Upper lobe of left lung (tissue), 6 donors: ENCODE measurements around the gene TERT. TPM values are rescaled to one million over a fixed set of nuclear protein-coding genes. Genes with fewer than 3 reads are reported as not detected.

Source experiments
- ATAC-seq, 2 donors: fragments of 200-7000 bp; cut with Tn5 transposase; one replicate each; pipeline ENCODE4 v1.9.1; 2022; ENCODE audit warnings: mild to moderate bottlenecking in 2 of 2, moderate library complexity in 2 of 2; ENCODE audit not compliant: low FRiP score in 2 of 2
- DNase-seq, 2 donors: peaks; one replicate each; pipeline ENCODE4 v3.0.0-alpha.2; 2019 to 2020
- H3K27ac ChIP-seq, 4 donors: fragments of 200-600 bp; sonication (generic); one replicate each; pipeline ENCODE4 v1.5.1; 2016 to 2019
- H3K27me3 ChIP-seq, 4 donors: fragments of 200-600 bp; sonication (generic); one replicate each; pipeline ENCODE4 v1.5.1; 2017 to 2019
- H3K36me3 ChIP-seq, 4 donors: fragments of 200-600 bp; sonication (generic); one replicate each; pipeline ENCODE4 v1.5.1; 2016 to 2019
- H3K4me1 ChIP-seq, 4 donors: fragments of 200-600 bp; sonication (generic); one replicate each; pipeline ENCODE4 v1.5.1; 2018 to 2019
- H3K4me3 ChIP-seq, 4 donors: fragments of 200-600 bp; sonication (generic); one replicate each; pipeline ENCODE4 v1.5.1; 2017 to 2019; ENCODE audit warnings: mild to moderate bottlenecking in 2 of 4, moderate library complexity in 1 of 4
- H3K9me3 ChIP-seq, 4 donors: fragments of 200-600 bp; sonication (generic); one replicate each; pipeline ENCODE4 v1.5.1; 2018 to 2019
- EP300 ChIP-seq, 4 donors: sonication (generic); formaldehyde crosslinking; IDR thresholded peaks; one replicate each; pipeline ENCODE4 v1.5.1; 2017; ENCODE audit warnings: antibody characterized with exemption in 4 of 4, control low read depth in 2 of 4
- POLR2A ChIP-seq, 4 donors: fragments of 450-650 bp; IDR thresholded peaks; one replicate each; pipeline ENCODE4 v1.5.1; 2016 to 2017; ENCODE audit warnings: antibody characterized with exemption in 4 of 4, mild to moderate bottlenecking in 2 of 4
- POLR2AphosphoS5 ChIP-seq, 2 donors: sonication (generic); formaldehyde crosslinking; IDR thresholded peaks; one replicate each; pipeline ENCODE4 v1.5.1; 2017; ENCODE audit warnings: antibody characterized with exemption in 2 of 2
- WGBS, 2 donors: methylation state at CpG; one replicate each; pipeline ENCODE4 v1.1.5; 2017 to 2018; 5-methylcytosine and 5-hydroxymethylcytosine counted together
- total RNA-seq, 6 donors: library from RNA; depleted of rRNA in 4 of 6; stranded (reverse); fragments of >200 nt in 4 of 6; gene quantifications; one replicate each; pipeline versions ENCODE4 v1.1.0 to v1.2.1, GENCODE V29; 2016 to 2021
- TF ChIP-seq, protein P1 (sequence below), 6 experiments: fragments of 450-650 bp in 4 of 6; fragments of 200-600 bp in 2 of 6; sonication (generic) in 2 of 6; IDR thresholded peaks; one replicate each; pipeline ENCODE4 v1.5.1; 2016 to 2019; ENCODE audit warnings: antibody characterized with exemption in 6 of 6
- donor health status: DM: no; HTN: no; CAD: no; lungs with moderate emphysema.
- donor health status: DM: no; HTN: yes; CAD: no; lungs with severe emphysema.

Gene TERT
- total RNA-seq, 6 donors from 2014 or later: 0.06 to 0.07 TPM; not detected in 4

DNA sequence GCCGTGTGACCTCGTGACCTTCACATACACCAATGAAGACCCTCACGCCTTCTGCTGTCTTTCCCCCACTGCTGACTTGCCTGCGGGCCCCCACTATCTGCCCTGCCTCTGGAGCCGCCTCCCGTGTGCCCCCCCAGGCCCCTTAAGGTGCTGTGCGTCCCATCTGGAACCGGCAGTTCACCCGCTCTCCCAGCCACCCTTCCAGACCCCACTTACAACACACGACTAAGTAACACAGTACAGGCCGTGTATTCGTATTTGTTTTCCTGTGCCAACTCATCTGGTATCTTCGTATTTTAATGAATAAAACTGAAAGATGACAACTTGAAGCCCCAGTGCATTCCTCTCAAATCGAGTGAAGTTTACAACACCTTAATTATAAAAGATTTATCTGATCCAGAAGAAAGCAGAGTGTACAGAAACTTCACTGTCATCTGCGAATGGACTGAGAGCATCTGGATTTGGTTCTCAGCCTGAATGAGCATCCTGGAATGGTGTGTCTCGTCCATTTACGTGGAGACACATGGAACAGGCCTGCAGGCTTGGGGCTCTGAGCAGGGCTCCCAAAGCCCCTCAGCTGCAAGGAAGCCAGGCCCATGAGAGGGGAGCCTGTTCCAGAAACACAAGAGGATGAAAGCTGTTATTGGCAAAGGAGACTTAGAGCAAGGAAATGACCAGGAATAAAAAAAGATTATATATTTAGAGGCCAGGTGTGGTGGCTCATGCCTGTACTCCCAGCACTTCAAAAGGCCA is 21.9 kb upstream of the TERT start:
- TF ChIP-seq EP300 (IDR thresholded peaks at IDR 0.05) (no peak), POLR2AphosphoS5 (IDR thresholded peaks at IDR 0.05) (no peak), POLR2A (IDR thresholded peaks at IDR 0.05) (no peak)
- TF ChIP-seq, protein P1, sequence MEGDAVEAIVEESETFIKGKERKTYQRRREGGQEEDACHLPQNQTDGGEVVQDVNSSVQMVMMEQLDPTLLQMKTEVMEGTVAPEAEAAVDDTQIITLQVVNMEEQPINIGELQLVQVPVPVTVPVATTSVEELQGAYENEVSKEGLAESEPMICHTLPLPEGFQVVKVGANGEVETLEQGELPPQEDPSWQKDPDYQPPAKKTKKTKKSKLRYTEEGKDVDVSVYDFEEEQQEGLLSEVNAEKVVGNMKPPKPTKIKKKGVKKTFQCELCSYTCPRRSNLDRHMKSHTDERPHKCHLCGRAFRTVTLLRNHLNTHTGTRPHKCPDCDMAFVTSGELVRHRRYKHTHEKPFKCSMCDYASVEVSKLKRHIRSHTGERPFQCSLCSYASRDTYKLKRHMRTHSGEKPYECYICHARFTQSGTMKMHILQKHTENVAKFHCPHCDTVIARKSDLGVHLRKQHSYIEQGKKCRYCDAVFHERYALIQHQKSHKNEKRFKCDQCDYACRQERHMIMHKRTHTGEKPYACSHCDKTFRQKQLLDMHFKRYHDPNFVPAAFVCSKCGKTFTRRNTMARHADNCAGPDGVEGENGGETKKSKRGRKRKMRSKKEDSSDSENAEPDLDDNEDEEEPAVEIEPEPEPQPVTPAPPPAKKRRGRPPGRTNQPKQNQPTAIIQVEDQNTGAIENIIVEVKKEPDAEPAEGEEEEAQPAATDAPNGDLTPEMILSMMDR (IDR thresholded peaks at IDR 0.05): no peak
- Histone ChIP-seq H3K9me3 (no peaks in the 10 kb centered on the region), H3K27ac (peak overlapping the region; percentile 53 to 81 (median 73)), H3K4me1 (peaks cover 5 to 26% (median 19%) of the 10 kb centered on the region in 4 donors), H3K36me3 (peaks cover 15 to 49% (median 43%) of the 10 kb centered on the region in 4 donors), H3K4me3 (peak overlapping the region in 1 of 4 donors; percentile 30), H3K27me3 (no peaks in the 10 kb centered on the region)
- DNase-seq (no peak), ATAC-seq (no peak)
- 55 to 58% methylated on average over 17 of the region's 17 CpGs for WGBS, 2 donors

DNA sequence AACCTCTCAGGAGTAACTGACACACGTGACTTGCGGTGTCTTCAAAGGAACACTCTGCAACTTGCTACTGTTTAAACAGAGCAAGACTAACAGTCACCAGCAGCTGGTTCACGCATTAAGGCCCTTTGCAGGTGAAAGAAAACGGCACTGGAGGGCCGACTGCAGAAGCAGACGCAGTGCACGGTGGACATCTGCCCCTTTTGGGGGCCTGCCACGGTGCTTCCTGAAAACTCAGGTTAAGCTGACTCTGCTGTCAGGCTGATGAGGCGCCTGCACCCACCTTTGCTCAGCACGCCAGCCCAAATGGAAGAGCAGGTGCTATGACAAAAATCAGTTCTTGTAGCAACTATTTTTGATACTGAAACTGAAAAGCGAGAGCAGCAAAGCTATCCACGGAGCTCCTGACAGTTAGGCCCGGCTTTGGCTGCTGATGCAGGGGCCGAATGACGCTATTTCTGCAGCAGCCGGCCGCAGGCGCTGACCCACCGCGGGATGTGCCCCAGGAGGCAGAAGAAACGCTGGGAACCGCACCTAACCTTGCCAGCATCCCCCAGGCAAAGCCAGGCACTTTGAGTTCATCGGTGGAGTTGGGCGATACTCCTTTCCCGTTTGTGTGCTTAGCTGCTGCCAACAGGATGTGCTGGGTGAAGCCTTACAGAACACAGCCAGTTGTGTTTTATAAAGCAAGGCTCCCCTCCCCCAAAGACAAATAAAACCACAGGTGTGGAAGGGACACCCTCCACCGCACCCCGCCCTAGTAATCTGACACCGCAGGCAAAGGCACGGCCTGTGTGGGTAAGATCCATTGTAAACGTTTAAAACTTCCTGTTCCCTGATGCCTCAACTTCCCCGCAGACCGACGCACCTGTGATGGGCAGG is 21.1 kb upstream of the TERT start:
- Histone ChIP-seq H3K4me3 (peak overlapping the region in 3 of 4 donors; percentile 20 to 30 (median 21)), H3K27ac (peak overlapping the region; percentile 53 to 81 (median 73)), H3K9me3 (peaks cover 0 to 2% (median under 1%) of the 10 kb centered on the region in 4 donors), H3K36me3 (peaks cover 9 to 41% (median 35%) of the 10 kb centered on the region in 4 donors), H3K4me1 (peaks cover 5 to 26% (median 19%) of the 10 kb centered on the region in 4 donors), H3K27me3 (no peaks in the 10 kb centered on the region)
- peak; percentile 78 to 86 for DNase-seq
- peak; percentile 53 to 84 for ATAC-seq
- TF ChIP-seq POLR2AphosphoS5 (IDR thresholded peaks at IDR 0.05): peak in 1 of 2 donors; percentile 46
- TF ChIP-seq POLR2A (IDR thresholded peaks at IDR 0.05): peak in 1 of 4 donors; percentile 29
- TF ChIP-seq, protein P1 (IDR thresholded peaks at IDR 0.05): peak in 1 of 6 experiments; percentile 10
- TF ChIP-seq EP300 (IDR thresholded peaks at IDR 0.05): peak in 1 of 4 donors; percentile 21
- WGBS, 2 donors: 30 to 31% methylated on average over 14 to 33 of the region's 33 CpGs

DNA sequence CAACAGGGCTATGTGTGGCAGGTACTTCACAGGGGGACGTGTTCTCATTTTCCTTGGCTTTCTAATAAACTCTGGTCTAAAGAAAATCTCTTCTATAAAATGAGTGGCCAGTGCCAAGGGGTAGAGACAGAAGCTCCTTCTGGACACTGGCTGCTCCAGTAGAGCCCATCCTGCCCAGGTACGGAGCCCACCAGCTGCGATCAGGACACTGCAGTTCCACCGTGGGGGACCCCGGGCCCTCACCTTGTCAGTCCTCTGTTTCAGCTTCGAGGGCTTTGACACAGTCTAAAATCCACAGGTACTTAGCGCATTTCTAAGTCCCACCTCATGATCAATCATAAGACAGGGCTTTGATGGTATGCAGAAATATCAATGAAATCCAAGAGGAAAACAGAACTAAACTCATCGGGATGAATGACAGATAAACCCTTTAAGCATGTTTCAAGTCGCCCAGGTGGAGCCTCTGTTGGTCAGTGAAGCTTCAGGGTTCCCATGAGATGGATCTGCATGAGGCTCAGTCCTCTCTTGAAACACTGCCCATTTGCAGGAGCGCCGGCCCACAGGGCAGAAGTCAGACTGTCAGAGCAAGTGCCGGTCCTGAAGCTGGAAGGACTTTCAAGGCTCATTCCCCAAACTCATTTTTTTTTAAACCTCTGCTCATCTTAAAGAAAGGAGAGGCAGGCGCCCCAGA is 20.3 kb upstream of the TERT start:
- TF ChIP-seq POLR2AphosphoS5 (IDR thresholded peaks at IDR 0.05) (no peak), POLR2A (IDR thresholded peaks at IDR 0.05) (no peak), EP300 (IDR thresholded peaks at IDR 0.05) (no peak)
- TF ChIP-seq, protein P1 (IDR thresholded peaks at IDR 0.05): no peak
- H3K4me3 ChIP-seq: no peak overlapping the region
- H3K27me3 ChIP-seq: no peaks in the 10 kb centered on the region
- 64 to 69% methylated on average over 12 to 13 of the region's 13 CpGs for WGBS, 2 donors
- ATAC-seq (no peak), DNase-seq (no peak)
- H3K36me3 ChIP-seq: peaks cover 6 to 33% (median 27%) of the 10 kb centered on the region in 4 donors
- H3K27ac ChIP-seq: peak overlapping the region in 2 of 4 donors; percentile 71 to 75
- H3K9me3 ChIP-seq: peaks cover 0 to 5% (median 2%) of the 10 kb centered on the region in 4 donors
- peaks cover 5 to 26% (median 19%) of the 10 kb centered on the region in 4 donors for H3K4me1 ChIP-seq

DNA sequence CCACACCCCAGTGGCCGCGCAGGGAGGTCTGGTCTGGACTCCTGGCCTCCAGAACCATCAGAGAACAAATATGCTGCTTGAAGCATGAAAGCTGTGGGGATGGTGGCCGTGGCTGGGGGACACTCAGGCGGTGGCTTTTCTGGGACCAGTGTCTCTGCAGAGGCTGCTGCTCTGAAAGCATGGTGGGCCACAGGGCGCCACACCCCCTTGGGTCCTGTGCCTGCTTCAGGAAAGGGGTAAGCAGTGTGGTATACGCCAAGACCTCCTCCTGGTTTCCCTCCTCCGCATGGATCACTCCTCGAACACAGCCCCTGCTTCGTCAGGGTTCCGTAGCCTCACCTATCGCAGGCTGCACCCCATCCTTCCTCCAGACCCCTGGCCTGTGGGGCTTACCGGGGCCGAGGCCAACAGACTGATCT is 19.7 kb upstream of the TERT start:
- no peak overlapping the region for H3K27ac ChIP-seq
- TF ChIP-seq POLR2A (IDR thresholded peaks at IDR 0.05) (no peak), POLR2AphosphoS5 (IDR thresholded peaks at IDR 0.05) (no peak), EP300 (IDR thresholded peaks at IDR 0.05) (no peak)
- TF ChIP-seq, protein P1 (IDR thresholded peaks at IDR 0.05): no peak
- no peaks in the 10 kb centered on the region for H3K27me3 ChIP-seq
- H3K9me3 ChIP-seq: peaks cover 0 to 5% (median 2%) of the 10 kb centered on the region in 4 donors
- peak; percentile 20 to 49 for DNase-seq
- WGBS, 2 donors: 91 to 92% methylated on average over 13 of the region's 13 CpGs
- H3K36me3 ChIP-seq: peaks cover 6 to 27% (median 21%) of the 10 kb centered on the region in 4 donors
- H3K4me3 ChIP-seq: no peak overlapping the region
- H3K4me1 ChIP-seq: peaks cover 5 to 26% (median 19%) of the 10 kb centered on the region in 4 donors
- ATAC-seq: no peak
